Measurements from ENCODE around the gene ATF7.

The ATF7 gene

DNA sequence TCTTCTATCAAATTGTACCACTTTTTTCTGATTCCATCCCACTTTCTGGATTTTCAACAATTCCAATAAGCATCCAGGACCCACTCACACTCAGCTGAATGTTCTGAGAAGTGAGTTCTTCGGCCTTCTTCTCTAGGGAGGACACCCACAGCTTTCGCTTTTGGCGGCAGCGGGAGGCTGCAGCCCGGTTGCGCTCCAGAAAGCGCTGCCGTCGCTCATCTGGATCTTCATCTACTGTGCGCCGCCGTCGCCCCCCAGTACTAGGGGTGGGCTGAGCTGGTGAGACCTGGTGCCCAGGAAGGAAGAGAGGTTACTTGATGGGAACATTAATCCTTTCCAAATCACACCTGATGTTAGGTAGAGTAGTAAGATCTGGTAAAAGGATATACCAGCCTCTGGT lies 101.7 kb downstream of the ATF7 start:
- Histone ChIP-seq H3K4me3 (replicated peaks; ENCODE audit: insufficient read depth, low read length) (no peak overlapping the region), H3K27ac (replicated peaks) (no peak overlapping the region), H3K27me3 (ENCODE audit: insufficient read depth, poor library complexity, severe bottlenecking) (no peaks in the 10 kb centered on the region)
- TF ChIP-seq POLR2AphosphoS5 (IDR thresholded peaks at IDR 0.05; ENCODE audit: low read depth) (no peak), CTCF (IDR thresholded peaks at IDR 0.05; ENCODE audit: insufficient read depth, low read length) (no peak), GABPA (IDR thresholded peaks at IDR 0.05; ENCODE audit: low read depth) (no peak), SPI1 (IDR thresholded peaks at IDR 0.05; ENCODE audit: borderline replicate concordance, low read depth) (no peak)
- TF ChIP-seq, protein P1, sequence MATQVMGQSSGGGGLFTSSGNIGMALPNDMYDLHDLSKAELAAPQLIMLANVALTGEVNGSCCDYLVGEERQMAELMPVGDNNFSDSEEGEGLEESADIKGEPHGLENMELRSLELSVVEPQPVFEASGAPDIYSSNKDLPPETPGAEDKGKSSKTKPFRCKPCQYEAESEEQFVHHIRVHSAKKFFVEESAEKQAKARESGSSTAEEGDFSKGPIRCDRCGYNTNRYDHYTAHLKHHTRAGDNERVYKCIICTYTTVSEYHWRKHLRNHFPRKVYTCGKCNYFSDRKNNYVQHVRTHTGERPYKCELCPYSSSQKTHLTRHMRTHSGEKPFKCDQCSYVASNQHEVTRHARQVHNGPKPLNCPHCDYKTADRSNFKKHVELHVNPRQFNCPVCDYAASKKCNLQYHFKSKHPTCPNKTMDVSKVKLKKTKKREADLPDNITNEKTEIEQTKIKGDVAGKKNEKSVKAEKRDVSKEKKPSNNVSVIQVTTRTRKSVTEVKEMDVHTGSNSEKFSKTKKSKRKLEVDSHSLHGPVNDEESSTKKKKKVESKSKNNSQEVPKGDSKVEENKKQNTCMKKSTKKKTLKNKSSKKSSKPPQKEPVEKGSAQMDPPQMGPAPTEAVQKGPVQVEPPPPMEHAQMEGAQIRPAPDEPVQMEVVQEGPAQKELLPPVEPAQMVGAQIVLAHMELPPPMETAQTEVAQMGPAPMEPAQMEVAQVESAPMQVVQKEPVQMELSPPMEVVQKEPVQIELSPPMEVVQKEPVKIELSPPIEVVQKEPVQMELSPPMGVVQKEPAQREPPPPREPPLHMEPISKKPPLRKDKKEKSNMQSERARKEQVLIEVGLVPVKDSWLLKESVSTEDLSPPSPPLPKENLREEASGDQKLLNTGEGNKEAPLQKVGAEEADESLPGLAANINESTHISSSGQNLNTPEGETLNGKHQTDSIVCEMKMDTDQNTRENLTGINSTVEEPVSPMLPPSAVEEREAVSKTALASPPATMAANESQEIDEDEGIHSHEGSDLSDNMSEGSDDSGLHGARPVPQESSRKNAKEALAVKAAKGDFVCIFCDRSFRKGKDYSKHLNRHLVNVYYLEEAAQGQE (IDR thresholded peaks at IDR 0.05; ENCODE audit: insufficient replicate concordance, low read depth) = no peak
- DNase-seq (ENCODE audit: low read depth in 1 of 2, low spot score in 1 of 2) = no peak

- no peaks in the 10 kb centered on the region for H3K27me3 ChIP-seq (ENCODE audit: insufficient read depth, poor library complexity, severe bottlenecking)
- no peak overlapping the region for H3K27ac ChIP-seq (replicated peaks)
- no peak for DNase-seq (ENCODE audit: low read depth in 1 of 2, low spot score in 1 of 2)
- no peak for TF ChIP-seq GABPA (IDR thresholded peaks at IDR 0.05; ENCODE audit: low read depth)
- no peak overlapping the region for H3K4me3 ChIP-seq (replicated peaks; ENCODE audit: insufficient read depth, low read length)
Observed at GRCh38 chr12:53523131-53523530, 103.1 kb downstream of the ATF7 start.

GRCh38 chr12:53518381-53518780 lies 107.8 kb downstream of the ATF7 start:
- Histone ChIP-seq H3K27me3 (ENCODE audit: insufficient read depth, poor library complexity, severe bottlenecking) (no peaks in the 10 kb centered on the region), H3K4me3 (replicated peaks; ENCODE audit: insufficient read depth, low read length) (no peak overlapping the region), H3K27ac (replicated peaks) (no peak overlapping the region)
- no peak for DNase-seq (ENCODE audit: low read depth in 1 of 2, low spot score in 1 of 2)
- TF ChIP-seq SPI1 (IDR thresholded peaks at IDR 0.05; ENCODE audit: borderline replicate concordance, low read depth) = no peak
- no peak for TF ChIP-seq CTCF (IDR thresholded peaks at IDR 0.05; ENCODE audit: insufficient read depth, low read length)
- no peak for TF ChIP-seq GABPA (IDR thresholded peaks at IDR 0.05; ENCODE audit: low read depth)
- TF ChIP-seq, protein P1 (IDR thresholded peaks at IDR 0.05; ENCODE audit: insufficient replicate concordance, low read depth) = no peak
- no peak for TF ChIP-seq POLR2AphosphoS5 (IDR thresholded peaks at IDR 0.05; ENCODE audit: low read depth)

GRCh38 chr12:53516758-53517455 lies 109.3 kb downstream of the ATF7 start:
- H3K4me3 ChIP-seq (replicated peaks; ENCODE audit: insufficient read depth, low read length) = no peak overlapping the region
- H3K27ac ChIP-seq (replicated peaks) = no peak overlapping the region
- DNase-seq (ENCODE audit: low read depth in 1 of 2, low spot score in 1 of 2) = no peak
- TF ChIP-seq GABPA (IDR thresholded peaks at IDR 0.05; ENCODE audit: low read depth) = no peak
- TF ChIP-seq SPI1 (IDR thresholded peaks at IDR 0.05; ENCODE audit: borderline replicate concordance, low read depth) = no peak
- TF ChIP-seq POLR2AphosphoS5 (IDR thresholded peaks at IDR 0.05; ENCODE audit: low read depth) = no peak
- no peak for TF ChIP-seq CTCF (IDR thresholded peaks at IDR 0.05; ENCODE audit: insufficient read depth, low read length)
- TF ChIP-seq, protein P1 (IDR thresholded peaks at IDR 0.05; ENCODE audit: insufficient replicate concordance, low read depth) = no peak
- H3K27me3 ChIP-seq (ENCODE audit: insufficient read depth, poor library complexity, severe bottlenecking) = no peaks in the 10 kb centered on the region

Measured in HL-60 (cell line).